H4 (cell line): ENCODE results near the gene S100A6. TPM values are rescaled to one million over a fixed set of nuclear protein-coding genes. Genes with fewer than 3 reads are reported as not detected.
A peak's percentile ranks its signal among the peaks of the same experiment; 100 is the strongest.
"Not testable (repeated sequence)": the region's sequence is repeated elsewhere in the genome, so short reads cannot be mapped to it uniquely, and the experiment has no call there.

ENCODE experiments used
- DNase-seq: peaks from one replicate; pipeline ENCODE4 v3.0.0-alpha.2; 2015; ENCODE audit warnings: low spot score
- total RNA-seq: library from RNA; depleted of rRNA; stranded (reverse); fragments of >200 nt; shearing (Covaris generic); gene quantifications from 2 replicates; pipeline ENCODE4 v1.2.3, GENCODE V29; 2014; rRNA removed

S100A6 gene
- total RNA-seq: 469 and 852 TPM in 2 replicates

DNA sequence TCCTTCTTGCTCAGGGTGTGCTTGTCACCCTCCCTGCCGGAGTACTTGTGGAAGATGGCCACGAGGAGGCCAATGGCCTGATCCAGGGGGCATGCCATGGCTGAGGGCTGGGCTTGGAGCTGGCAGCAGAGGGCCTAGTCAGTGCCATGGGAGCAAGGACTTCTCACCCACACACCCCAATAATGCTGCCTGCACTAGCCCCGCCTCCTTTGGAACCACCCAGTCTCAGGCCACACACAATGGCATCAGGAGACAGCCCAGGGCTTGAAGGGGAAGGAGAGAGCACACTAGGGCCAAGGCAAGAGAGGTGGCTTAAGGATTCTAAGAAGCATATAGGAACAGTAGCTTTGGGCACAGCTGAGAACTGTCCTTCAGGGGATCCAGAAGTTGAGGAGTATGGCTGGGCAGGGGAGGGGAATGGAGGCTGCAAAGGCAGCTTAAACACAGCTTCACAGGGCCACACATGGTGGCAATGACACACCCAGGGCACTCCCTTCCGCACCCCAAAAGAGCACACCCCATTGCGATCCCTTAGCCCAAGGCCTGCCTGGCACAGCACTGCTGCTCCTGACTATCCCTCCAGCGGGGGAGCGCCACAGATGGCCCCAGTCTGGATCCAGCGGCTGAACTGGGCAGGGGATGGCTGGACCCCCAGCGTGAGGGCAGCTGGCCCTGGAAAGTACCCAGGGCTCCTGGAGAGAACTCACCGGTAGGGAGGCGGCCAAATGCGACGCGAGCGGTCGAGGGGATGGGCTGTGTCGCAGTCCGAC lies at the start of gene S100A6:
TSS of gene S100A6 (minus strand) at position 750 of the 770 bp plus-strand sequence. CDS start at position 98, 652 bp downstream.
- DNase-seq: peak; percentile 37

- DNase-seq: no peak
These were observed 49.2 kb upstream of the S100A6 start for GRCh38 chr1:153585006-153585405.

- no peak for DNase-seq
These were observed 48.2 kb upstream of the S100A6 start for GRCh38 chr1:153583976-153584375.

GRCh38 chr1:153583514-153583913 lies 47.7 kb upstream of the S100A6 start:
- not testable (repeated sequence) for DNase-seq

GRCh38 chr1:153582836-153583235 lies 47.0 kb upstream of the S100A6 start:
- DNase-seq: not testable (repeated sequence)

DNA sequence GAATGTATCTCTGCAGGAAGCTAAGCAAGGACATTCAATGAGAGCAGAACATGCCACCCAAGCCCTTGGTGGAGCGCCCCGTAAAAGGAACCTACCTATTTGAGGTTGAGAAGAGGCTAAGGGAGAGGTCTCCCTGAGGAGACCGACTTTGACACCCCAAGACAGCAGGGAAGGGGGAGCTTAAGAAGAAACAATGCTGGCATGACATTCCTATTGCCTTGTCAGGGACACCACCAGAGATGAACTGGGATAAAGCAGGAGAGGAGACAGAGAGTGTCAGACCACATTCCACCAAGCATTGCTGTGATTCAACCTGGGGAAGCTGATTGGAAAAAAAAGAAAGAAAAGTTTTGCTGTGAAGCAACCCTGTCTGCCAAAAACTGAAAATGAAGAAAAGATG lies 43.1 kb upstream of the S100A6 start:
- no peak for DNase-seq

- no peak for DNase-seq
These were observed 42.7 kb upstream of the S100A6 start for GRCh38 chr1:153578490-153578889.

- DNase-seq: no peak
These were observed 41.8 kb upstream of the S100A6 start for GRCh38 chr1:153577624-153578051.

DNA sequence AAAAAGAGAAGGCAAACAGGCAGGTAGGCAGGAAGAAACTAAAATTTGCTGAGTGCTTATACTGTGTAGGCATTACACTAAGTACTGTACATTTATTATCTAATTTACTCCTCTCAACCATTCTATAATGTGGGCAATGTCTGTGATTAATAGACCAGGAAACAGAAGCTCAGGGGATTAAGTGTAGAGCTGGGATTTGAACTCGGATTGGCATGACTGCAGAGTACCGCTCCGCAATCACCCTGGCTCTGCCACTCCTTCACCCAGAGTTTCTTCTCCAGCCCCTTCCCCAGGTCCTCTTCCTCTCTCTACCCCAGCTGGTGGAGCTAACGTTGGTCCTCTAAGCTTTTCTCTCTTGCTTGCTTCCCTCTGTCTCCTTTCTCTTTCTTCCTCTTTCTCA lies 41.3 kb upstream of the S100A6 start:
- DNase-seq: no peak

- not testable (repeated sequence) for DNase-seq
These were observed 39.7 kb upstream of the S100A6 start for GRCh38 chr1:153575497-153575896.

- not testable (repeated sequence) for DNase-seq
These were observed 39.3 kb upstream of the S100A6 start for GRCh38 chr1:153575081-153575491.

DNA sequence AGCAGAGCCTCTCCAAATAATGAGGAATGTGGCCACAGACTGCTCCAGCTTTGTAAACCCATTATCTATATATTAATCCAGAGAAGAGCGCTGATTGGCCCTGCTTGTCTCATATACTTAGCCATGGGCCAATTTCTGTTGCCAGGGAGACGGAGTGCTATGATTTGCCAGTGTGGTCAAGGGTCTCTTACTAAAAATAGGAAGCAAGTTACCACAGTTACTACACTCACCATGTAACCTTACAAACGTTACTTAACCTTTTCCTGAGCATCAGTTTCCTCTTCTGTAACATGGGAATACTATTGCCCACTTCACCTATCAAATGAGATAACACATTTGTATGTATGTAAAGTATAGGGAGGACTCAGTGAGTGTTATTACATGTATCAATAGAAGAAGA lies 37.6 kb upstream of the S100A6 start:
- DNase-seq: no peak

DNA sequence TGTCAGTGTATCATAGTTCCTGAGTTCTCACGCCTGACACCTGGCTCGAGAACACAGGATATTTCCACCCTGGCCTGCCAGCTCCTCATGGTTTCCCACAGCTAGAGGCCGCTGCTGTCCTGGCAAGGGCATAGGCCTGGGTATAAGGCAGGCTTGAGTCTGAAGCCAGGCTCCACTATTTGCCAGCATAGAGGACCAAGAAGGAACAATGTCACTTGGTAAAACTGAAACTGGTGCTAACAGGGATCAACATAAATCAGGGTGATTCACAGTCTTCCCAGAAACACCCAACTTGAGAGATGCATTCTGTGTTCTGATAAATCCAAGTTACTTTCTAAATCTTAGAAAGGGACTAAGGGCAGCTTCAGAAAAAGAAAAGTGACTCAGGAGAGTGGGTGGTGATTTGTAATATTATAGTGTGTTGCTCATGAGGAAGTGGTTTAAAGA lies 36.8 kb upstream of the S100A6 start:
- peak; percentile 83 for DNase-seq

DNA sequence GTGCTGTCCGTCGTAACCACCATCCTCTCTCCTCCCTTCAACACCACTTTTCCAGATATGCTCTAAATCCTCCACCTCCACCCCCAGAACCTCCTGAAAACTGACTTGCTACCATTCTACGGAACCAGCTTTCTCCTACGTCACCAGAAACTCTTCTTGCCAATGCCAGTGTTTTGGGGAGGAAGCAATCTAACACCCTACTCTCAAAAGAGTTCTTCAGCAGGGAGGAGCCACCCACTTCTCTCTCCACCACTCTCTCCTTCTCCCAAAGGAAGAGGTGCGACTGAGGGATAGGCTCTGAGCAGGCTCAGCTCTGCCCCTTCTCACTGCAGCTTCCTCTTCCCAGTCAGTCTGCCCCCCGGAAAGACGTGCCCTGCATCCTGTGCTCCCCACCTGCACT lies 35.9 kb upstream of the S100A6 start:
- no peak for DNase-seq

GRCh38 chr1:153570874-153571273 lies 35.1 kb upstream of the S100A6 start:
- no peak for DNase-seq

DNA sequence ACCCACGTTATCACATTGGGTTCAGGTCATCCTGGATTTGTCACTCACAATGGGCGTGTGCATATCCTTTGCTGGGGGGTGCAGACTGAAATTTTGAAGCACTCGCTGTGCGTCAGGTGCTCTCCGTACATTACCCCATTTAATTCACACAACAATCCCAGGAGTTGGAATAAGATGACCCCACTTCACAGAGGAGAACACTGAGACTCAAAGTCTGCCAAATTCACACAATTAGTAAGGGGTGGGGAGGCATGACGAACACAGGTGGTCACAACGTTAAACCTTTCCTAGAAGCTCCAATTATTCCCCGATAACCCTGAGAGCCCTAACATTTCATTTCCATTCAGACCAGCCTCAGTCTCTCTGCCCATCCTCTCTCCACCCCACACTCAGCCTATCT lies 33.7 kb upstream of the S100A6 start:
- no peak for DNase-seq

DNA sequence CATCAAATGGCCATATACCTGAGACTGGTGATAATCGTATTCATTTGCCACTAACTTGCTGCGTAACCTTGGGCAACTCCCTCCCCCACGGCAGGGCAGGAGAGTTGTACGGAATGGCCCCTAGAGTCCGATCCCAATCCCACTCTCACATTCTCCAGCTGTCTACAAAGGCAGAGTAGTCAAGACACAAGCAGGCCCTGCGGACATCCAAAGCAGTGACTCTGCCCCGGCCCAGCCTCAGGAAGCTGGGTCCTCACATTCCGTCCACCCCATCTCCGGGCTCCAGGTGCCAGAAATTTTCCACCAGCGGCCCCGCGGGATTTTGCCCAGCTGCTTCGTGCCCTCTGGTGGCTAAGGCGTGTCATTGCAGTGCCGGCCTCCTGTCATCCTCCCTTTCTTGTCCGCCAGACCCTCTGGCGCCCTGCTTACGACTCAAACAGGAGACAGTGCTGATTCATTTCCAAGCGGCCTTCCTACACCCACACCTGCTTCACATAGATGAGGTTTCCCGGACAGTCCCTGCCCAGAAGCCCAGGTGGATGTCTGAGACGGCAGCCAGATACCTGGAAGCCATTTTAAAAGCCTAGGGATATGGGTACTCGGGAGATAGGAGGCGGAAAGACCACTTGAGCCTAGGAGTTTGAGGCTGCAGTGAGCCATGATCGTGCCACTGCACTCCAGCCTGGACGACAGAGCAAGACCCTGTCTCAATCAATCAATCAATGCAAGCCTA lies 32.7 kb upstream of the S100A6 start:
- peak; percentile 85 for DNase-seq

- peak; percentile 41 for DNase-seq
These were observed 32.0 kb upstream of the S100A6 start for GRCh38 chr1:153567621-153568366.

DNA sequence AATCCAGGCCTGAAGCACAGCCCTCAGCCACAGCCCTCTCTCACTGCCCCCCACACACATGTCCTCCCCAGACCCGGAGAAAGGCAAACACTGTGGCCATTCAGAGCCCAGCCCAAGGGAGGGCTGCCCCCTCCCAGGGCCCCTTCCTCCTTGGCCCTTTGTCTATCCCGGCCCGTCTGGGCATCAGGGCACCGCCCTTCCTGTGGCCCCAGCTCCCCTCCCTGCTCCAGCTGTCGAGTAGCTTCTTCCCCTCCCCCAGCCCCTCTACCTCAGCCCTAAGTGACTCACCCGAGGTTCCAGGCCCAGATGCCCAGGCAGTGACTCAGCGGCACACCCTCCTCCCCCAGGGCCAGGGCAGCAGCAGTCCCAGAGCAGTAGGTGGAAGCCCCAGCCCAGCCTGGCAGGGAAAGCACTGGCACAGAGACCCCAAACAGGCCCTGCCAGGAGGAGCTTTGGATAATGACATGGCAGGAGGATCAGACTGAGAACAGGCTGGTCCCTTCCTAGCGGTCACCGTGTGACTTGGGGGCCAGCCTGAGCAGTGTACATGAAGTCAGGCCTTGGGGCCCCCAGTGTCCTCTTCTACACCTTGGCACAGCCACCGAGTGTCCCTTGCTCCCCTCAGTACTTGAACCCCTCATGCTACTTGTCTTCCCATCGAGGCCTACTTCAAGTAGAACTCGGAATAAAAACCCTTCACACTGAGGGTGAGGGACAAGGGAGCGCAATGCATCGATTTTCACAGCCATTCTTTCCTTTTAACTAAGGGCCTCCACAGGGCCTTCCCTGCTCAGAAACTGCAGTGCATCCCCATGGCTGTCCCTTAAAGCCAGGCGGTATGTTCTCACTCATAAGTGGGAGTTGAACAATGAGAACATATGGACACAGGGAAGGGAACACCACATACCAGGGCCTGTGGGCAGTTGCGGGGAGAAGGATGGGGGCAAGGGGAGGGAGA lies 30.9 kb upstream of the S100A6 start:
- DNase-seq: peak; percentile 99

DNA sequence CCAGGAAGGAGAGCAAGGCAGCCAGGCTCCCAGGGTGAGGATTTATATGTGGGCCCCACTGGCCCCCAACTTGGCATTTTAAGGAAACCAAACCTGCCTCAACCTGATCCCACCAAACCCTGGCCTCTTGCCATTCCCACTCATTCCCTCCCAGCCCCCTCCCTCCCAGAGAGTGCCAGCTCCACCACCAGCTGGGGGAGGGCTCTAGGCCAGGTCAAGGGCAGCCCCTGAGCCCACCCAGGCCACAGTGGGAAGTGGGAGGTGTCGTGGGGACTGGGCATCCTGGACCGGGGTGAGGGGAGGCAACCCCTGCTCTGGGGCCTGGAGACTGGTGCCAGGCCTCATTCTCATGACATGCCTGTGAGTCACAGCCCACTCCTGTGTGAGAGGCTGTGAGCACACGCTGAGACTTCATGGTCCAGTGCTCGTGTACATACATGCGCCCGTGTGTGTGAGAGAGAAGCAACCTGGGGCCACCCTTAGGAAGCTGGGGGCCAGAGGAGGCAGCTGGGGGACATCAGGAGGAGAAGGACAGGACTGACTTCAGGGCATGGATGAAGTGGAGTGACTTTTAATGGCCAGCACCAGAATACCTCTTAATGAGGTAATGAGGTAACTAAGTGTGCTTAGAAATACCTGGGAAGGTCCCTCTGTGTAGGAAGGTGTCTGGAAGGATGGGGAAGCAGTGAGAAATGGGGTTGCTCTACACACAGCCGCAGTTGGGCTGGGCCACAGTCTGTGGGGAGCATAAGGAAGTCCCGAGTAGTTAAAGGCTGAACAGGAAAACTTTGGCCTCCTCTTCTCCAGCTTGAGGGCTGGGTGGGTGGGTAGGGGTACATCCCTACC lies 30.0 kb upstream of the S100A6 start, which contains the start of gene S100A2:
TSS of gene S100A2 (minus strand) at position 316 of the 846 bp plus-strand sequence. CDS start 1,967 bp downstream, outside the sequence.
- peak; percentile 95 for DNase-seq
